K562 (cell line): Measurements from ENCODE around the gene AMIGO3. TPM values are rescaled to one million over a fixed set of nuclear protein-coding genes. Genes with fewer than 3 reads are reported as not detected.
A peak's percentile ranks its signal among the peaks of the same experiment; 100 is the strongest.

Experiments used
- CEBPG ChIP-seq, 3 experiments: fragments of 200-800 bp in 1 of 3; sonication (Bioruptor generic) in 1 of 3; sonication (generic) in 1 of 3; formaldehyde crosslinking in 1 of 3; IDR thresholded peaks in 2 of 3; conservative IDR thresholded peaks in 1 of 3; 2 replicates each; pipeline versions ENCODE4 v1.6.1 to v1.8.0; 2016 to 2022; ENCODE audit warnings: missing compliant biosample characterization in 2 of 3, missing genetic modification characterization in 2 of 3, mild to moderate bottlenecking in 1 of 3, missing genetic modification reagents in 1 of 3
- CREB1 ChIP-seq, 2 experiments: sonication (generic) in 1 of 2; formaldehyde crosslinking in 1 of 2; IDR thresholded peaks; 2 replicates each; pipeline versions ENCODE4 v1.6.1 to v1.8.0; 2012 to 2022; ENCODE audit warnings: inconsistent platforms in 1 of 2, mild to moderate bottlenecking in 1 of 2, missing genetic modification reagents in 1 of 2, moderate library complexity in 1 of 2
- ELF2 ChIP-seq: fragments of 250-450 bp; sonication (Bioruptor Pico); IDR thresholded peaks from 2 replicates; pipeline ENCODE4 v1.5.0; 2021; ENCODE audit warnings: mild to moderate bottlenecking
- FOXA3 ChIP-seq, 2 experiments: fragments of 450-650 bp in 1 of 2; sonication (generic) in 1 of 2; formaldehyde crosslinking; IDR thresholded peaks in 1 of 2; conservative IDR thresholded peaks in 1 of 2; 2 replicates each; pipeline versions ENCODE4 v1.4.0 to v1.8.0; 2020 to 2022; ENCODE audit warnings: mild to moderate bottlenecking in 2 of 2, missing genetic modification reagents in 1 of 2
- FOXM1 ChIP-seq, 2 experiments: fragments of 450-650 bp in 1 of 2; sonication (generic) in 1 of 2; formaldehyde crosslinking in 1 of 2; IDR thresholded peaks; 2 replicates each; pipeline versions ENCODE4 v1.6.1 to v1.9.0; 2017 to 2022; ENCODE audit warnings: low read depth in 2 of 2, mild to moderate bottlenecking in 2 of 2, missing genetic modification reagents in 1 of 2, moderate library complexity in 1 of 2
- HDAC1 ChIP-seq, 2 experiments: fragments of 450-650 bp; IDR thresholded peaks; 2 replicates each; pipeline ENCODE4 v1.6.1; 2016 to 2017; ENCODE audit warnings: inconsistent platforms in 1 of 2, mild to moderate bottlenecking in 1 of 2, moderate library complexity in 1 of 2
- KLF1 ChIP-seq: fragments of 450-650 bp; IDR thresholded peaks from 2 replicates; pipeline ENCODE4 v1.6.1; 2016; ENCODE audit warnings: missing genetic modification characterization, missing compliant biosample characterization
- MAFK ChIP-seq: IDR thresholded peaks from 2 replicates; pipeline ENCODE4 v1.6.1; 2011; ENCODE audit warnings: low read length, improper control_type of control experiment
- MAX ChIP-seq: sonication (generic); formaldehyde crosslinking; IDR thresholded peaks from 2 replicates; pipeline ENCODE4 v1.9.0; 2022; ENCODE audit warnings: mild to moderate bottlenecking, missing genetic modification reagents
- MAZ ChIP-seq, 2 experiments: fragments of 450-650 bp in 1 of 2; sonication (generic) in 1 of 2; formaldehyde crosslinking; IDR thresholded peaks in 1 of 2; conservative IDR thresholded peaks in 1 of 2; 2 replicates each; pipeline versions ENCODE4 v1.4.0 to v1.5.0; 2020; ENCODE audit warnings: mild to moderate bottlenecking in 1 of 2, missing genetic modification reagents in 1 of 2
- PREB ChIP-seq: sonication (generic); formaldehyde crosslinking; IDR thresholded peaks from 2 replicates; pipeline ENCODE4 v1.8.1; 2023; ENCODE audit warnings: mild to moderate bottlenecking, missing genetic modification reagents
- RCOR1 ChIP-seq, 2 experiments: IDR thresholded peaks; 2 replicates each; pipeline ENCODE4 v1.6.1; 2012; ENCODE audit warnings: low read depth in 2 of 2, low read length in 2 of 2, borderline replicate concordance in 1 of 2, improper control_type of control experiment in 1 of 2
- SPI1 ChIP-seq: IDR thresholded peaks from 2 replicates; pipeline ENCODE4 v1.6.1; 2011; ENCODE audit warnings: low read depth, low read length, control low read depth, borderline replicate concordance
- TEAD1 ChIP-seq, 2 experiments: fragments of 450-650 bp in 1 of 2; sonication (generic) in 1 of 2; formaldehyde crosslinking; IDR thresholded peaks; 2 replicates each; pipeline versions ENCODE4 v1.4.0 to v1.8.0; 2020 to 2022; ENCODE audit warnings: mild to moderate bottlenecking in 2 of 2, missing genetic modification reagents in 1 of 2
- ZNF324 ChIP-seq: fragments of 250-450 bp; sonication (Bioruptor Pico); IDR thresholded peaks from 2 replicates; pipeline ENCODE4 v1.4.0; 2020; ENCODE audit warnings: mild to moderate bottlenecking
- polyA plus RNA-seq, 8 experiments: library from polyadenylated mRNA; depleted of rRNA in 4 of 8; stranded (reverse) in 5 of 8; unstranded in 3 of 8; fragments of >200 nt; fragmentation: Nextera tagmentation in 2 of 8; fragmentation: Illumina TruSeq in 1 of 8; extraction: Ambion mirVana in 2 of 8; extraction: Trizol in 1 of 8; gene quantifications; 2 replicates each; pipeline versions ENCODE4 v1.2.1 to v1.2.3, GENCODE V29; 2011 to 2014; ENCODE audit warnings: inconsistent platforms in 1 of 8, missing spikeins in 1 of 8
- total RNA-seq, 7 experiments: library from RNA; depleted of rRNA in 6 of 7; stranded (reverse); fragments of >200 nt in 6 of 7; fragmentation: Illumina TruSeq in 2 of 7; extraction: Trizol in 2 of 7; gene quantifications; 2 replicates each; pipeline versions ENCODE4 v1.2.1 to v1.2.3, GENCODE V29; 2011 to 2021; ENCODE audit warnings: low replicate concordance in 1 of 7

AMIGO3 gene
- total and polyA plus RNA-seq, 9 of the 15 experiments (the other 6 are each of a cell fraction or from before 2014, with no cell fraction given): 0.13 to 2.8 (median 0.44) TPM; not detected in 4

GRCh38 chr3:49674497-49674983 lies 44.9 kb downstream of the AMIGO3 start (continued):
- 0 out of 2 replicates have a peak, but pooled peaks have one; percentile 37 for TF ChIP-seq PREB (CRISPR knock-in tag)
- peak in 1 of 2 experiments; percentile 89; a peak in 2 of 4 replicates for TF ChIP-seq HDAC1 (IDR thresholded peaks at IDR 0.05)
- TF ChIP-seq CREB1 (IDR thresholded peaks at IDR 0.05): no peak
- TF ChIP-seq CREB1 (CRISPR knock-in tag; IDR thresholded peaks at IDR 0.05): peak; percentile 53
- peak; percentile 28; the same call in 1 of the 2 replicates for TF ChIP-seq CEBPG (CRISPR knock-in tag; IDR thresholded peaks at IDR 0.05)
- no peak for TF ChIP-seq CEBPG (tag; conservative IDR thresholded peaks at IDR 0.05 in 1 of 2, IDR thresholded peaks at IDR 0.05 in 1 of 2)
- TF ChIP-seq KLF1 (tag): no peak
- TF ChIP-seq FOXM1 (IDR thresholded peaks at IDR 0.05; ENCODE audit: low read depth): no peak
- TF ChIP-seq FOXM1 (CRISPR knock-in tag; IDR thresholded peaks at IDR 0.05; ENCODE audit: low read depth): peak; percentile 42; the same call in 1 of the 2 replicates
- TF ChIP-seq FOXA3 (CRISPR knock-in tag; conservative IDR thresholded peaks at IDR 0.05 in 1 of 2, IDR thresholded peaks at IDR 0.05 in 1 of 2): peak in 1 of 2 experiments; percentile 64; a peak in 1 of 4 replicates
- no peak for TF ChIP-seq ZNF324
- no peak for TF ChIP-seq RCOR1 (IDR thresholded peaks at IDR 0.05; ENCODE audit: borderline replicate concordance in 1 of 2, low read depth in 2 of 2, low read length in 2 of 2)
- TF ChIP-seq MAZ (CRISPR knock-in tag; conservative IDR thresholded peaks at IDR 0.05 in 1 of 2, IDR thresholded peaks at IDR 0.05 in 1 of 2): 0 out of 4 replicates have a peak, but pooled peaks of 1 of the 2 experiments have one; percentile 1
- TF ChIP-seq MAX (CRISPR knock-in tag): peak; percentile 68; the same call in 1 of the 2 replicates
- TF ChIP-seq TEAD1 (CRISPR knock-in tag; IDR thresholded peaks at IDR 0.05): peak in 1 of 2 experiments; percentile 77; a peak in 2 of 4 replicates
- TF ChIP-seq ELF2: no peak
- peak; percentile 3; the same call in 1 of the 2 replicates for TF ChIP-seq SPI1
- TF ChIP-seq MAFK: no peak
